GM21423 (cell line): ENCODE results near the gene PTCHD4.

Experiments used
- ATAC-seq: cut with Tn5 transposase; IDR thresholded peaks from one replicate; pipeline ENCODE4 v1.9.1; 2021; ENCODE audit warnings: mild to moderate bottlenecking, moderate library complexity; ENCODE audit not compliant: unreplicated experiment

The PTCHD4 gene

DNA sequence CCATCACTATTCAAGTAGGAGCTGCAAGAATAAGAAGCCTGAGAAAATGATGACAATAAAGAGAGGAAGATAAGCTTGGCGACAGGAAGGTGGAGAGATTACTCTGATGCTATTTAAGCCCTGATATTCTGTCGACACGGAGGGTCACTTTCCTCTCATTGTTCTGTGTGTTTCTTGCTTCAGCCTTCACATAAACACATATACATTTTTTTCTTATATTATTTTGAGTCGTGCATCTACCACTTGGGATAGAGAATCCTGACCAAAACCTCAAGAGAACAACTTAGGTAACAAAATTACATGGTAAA, 10.5 kb downstream of the PTCHD4 start:
- no peak for ATAC-seq

DNA sequence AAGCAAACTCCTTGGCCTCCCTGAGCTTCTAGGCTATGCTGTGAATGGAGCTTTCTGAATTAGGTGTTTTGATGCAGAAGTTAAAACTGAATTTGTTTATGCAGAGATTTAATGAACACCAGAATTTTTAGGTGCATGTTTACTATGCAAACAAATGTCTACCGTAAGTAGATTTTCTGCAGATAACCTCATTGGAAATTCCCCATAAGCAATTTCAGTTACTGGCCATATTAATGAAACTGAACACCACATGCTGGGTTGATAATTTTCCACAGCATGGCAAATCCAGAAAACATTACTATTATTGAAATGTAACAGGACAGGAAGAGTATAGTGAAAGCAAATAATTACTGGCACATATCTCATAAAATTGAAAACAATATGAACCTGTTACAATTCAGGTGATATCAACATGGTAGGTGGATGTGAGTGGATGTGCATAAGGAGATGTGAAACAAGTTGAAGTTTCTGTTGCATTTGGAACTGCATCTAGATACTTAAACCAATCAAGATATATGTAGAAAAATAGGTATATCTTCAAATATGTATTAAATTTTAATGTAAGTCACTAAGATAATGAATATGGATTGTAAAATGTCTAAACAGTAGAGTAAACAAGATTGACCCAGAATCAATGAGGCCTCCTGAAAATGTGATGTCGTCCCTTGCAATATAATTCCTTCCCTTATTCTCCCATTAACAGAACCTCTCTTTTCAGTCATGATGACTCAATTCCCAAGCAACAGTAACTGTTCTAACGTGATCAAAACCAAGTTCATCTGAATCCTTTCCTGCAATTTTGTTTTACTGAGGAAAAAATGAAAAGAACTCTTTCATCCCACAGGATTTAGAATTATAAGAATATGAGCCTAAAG, 11.0 kb downstream of the PTCHD4 start:
- ATAC-seq = no peak

DNA sequence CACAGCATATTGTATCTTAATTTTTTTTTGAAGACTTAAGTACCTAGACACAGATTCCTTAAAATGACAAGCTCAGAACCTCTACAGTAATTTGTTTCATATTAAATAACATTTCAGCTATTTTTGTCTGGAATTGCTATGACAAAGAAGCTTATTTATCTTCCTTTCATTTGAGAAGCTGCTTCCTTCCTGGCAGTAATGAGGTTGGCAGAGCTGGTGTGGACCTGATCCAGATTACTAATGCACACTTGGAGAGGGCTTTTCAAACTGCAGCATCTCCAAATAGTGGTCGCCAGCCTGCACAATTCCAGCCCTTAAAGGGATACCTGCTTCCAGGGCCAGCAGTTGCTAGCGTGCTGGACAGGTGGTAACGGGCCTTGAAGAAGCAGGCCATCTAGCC, 12.1 kb downstream of the PTCHD4 start:
- no peak for ATAC-seq

DNA sequence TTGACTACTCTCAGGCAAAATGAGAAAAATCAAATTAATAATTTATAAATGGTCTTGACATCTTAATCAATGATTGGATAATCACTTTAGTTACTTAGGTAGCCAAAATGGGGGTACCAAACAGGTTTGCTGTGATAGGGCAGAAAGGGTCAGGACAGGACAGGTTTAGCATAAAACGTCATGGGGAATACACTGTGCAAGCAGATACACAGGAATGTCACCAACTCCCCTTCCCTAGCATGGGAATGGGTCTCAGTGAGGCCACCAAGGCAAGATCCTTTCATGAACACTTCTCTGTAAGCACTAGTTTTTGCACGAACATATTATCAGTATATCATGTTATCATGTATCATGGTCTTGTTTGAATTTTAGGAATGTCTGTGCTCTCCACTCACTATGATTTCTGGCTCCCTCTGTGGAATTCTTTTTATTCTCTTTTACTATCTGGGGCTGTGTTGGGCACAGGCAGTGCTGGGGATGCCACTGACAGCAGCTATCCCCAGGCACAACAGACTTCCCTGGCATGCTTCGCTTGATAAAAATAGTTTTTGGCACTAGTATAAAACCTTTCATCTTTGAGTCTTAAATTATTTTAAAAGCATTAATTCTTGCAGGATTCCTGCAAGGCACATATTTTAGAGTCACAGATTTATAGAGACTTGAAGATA, 18.3 kb downstream of the PTCHD4 start:
- no peak for ATAC-seq

DNA sequence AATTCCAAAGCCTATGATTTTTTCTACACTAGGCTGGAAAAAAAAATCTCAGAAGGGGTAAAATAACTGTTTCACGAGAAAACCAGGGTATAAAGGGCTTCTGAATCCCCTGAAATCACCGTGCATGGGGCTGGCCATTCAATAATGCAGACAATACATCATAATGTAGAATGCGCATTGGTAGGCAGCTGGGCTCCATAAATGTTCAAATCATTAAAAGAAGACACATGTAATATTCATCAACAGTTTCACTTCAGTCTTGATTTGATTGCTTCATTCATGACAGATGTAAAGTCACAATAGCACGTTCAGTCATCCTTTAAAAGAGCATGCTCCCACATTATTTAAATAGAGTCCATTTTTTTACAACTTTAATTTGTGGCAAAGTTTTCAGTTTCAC, 20.5 kb downstream of the PTCHD4 start:
- no peak for ATAC-seq

DNA sequence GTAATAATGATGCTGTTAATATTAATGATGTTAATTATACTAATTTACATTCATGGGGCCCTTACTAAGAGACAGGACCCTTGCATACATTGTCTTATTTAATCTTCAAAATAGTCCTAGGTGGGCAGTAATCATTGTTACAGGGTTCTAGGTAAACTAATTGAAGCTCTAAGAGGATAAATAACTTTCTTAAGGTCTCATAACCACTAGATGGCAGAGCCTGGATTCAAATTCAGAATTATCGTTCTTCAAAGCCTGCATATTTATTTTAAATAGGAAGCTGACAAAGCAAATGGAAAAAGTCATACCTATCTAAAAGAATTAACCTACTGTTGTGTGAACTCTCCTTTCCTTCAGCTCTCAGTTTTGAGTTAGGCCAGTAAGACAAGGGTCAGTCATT, 23.5 kb downstream of the PTCHD4 start:
- no peak for ATAC-seq

DNA sequence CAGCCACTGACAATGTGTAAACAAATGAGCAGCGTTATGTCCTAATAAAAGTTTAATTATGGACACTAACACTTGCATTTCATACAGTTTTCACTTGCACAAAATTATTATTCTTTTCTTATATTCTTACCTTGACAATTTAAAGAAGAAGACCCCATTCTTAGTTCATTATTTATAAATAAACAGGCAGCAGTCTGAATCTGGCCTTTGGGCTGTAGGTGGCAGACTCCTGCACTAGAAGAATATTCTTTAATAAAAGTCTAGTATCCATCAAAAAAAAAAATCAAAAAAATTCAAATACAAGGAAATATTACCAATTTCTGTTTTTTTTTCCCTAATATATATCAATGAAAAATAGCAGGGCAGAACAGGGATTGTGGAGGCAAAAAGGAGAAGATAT, 24.8 kb downstream of the PTCHD4 start:
- ATAC-seq = no peak

DNA sequence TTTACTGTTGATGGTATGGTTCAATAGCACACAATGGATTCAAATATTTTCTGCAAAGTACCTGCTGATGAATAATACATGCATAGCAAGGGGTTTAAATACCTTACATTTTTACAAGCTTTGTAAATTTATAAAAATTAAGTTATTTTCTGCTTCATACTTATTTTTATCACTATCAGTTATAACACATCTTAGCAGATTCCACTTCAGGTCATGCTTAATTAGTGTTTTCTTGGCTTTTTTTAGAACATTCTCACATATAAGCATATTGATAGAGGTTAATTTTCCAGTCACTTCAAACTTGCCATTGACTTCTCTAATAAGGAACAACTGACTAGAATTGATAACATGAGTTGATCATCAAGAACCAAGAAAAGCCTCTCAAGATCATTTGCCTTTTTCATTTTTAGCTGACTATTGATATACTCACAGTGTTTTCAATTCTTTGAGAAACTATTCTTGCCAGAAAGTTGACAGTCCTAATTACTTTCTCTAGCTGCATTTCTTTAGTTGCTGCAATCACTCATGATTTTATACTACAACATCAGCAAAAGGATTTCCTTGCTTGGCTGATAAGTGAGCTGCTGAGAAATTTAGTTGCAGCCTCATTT, 25.8 kb downstream of the PTCHD4 start:
- ATAC-seq = no peak

DNA sequence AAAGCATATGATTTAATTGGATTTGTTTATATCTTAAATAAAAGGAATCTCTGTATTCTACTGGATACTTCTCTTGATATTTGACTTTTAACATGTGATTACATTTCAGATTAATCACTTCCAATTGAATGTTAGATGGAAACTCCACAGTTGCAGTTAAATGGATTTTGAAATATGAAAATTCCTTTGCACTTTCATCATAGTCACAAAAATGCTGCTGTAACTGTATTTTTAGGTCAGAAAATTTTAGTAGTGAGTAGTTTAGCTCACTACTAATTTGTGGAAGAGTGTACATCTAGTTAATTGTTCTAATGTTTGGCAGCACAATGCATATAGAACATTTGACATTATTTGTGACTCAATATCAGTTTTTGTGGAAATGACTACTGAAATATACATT, 26.8 kb downstream of the PTCHD4 start:
- ATAC-seq = no peak

DNA sequence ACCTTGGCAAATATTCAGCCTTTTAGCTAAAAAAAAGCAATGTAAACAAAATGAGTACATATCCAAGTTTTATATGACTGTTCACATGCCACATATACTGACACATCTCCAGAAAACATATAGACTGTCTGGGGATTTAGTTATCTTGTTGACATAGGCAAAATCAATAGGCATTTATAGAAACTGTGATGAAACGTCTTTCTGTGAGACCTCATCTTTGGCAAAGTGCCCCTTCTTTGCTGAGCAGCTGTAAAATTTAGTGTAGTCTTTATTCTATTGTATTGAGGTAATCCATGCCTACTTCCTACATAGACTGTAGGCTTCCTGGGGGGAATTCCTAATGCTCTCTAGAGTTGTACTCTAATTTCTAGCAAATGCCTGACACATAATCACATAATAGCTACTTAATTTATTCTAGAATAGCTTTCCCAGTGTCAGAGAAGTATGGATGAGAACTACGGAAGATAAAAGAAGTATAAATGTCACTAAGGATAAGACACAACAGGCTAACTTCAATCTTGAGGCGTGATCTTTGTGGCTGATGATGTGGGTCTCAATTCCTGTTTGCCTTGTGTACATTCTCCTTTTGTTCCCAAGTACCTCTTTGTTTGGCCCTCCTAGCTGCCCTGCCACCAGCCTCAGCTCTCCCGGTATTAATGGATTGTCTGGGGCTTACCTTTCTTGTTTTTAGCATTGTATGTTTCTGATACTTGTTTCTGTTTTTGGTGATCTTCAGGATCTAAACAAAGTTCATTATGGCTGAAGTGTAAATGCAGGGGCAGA, 30.6 kb downstream of the PTCHD4 start:
- no peak for ATAC-seq

DNA sequence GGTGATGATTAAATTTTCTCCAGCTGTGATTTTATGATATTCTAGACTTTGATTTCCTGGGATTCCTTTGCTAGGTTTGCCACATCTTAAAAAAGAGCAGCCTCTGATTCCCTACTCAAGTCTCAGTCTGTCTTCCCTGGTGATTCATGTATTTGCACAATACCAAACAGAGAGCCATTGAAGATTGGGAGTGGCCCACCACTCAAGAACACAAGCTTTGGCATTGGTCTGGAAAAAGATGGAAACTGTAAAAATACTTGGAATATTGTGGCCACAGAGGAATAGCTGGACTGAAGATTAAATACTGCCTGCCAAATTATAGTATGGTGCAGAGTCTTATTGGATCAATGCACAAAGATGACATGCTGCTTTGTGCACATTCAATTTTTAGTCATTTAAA, 32.9 kb downstream of the PTCHD4 start:
- no peak for ATAC-seq

DNA sequence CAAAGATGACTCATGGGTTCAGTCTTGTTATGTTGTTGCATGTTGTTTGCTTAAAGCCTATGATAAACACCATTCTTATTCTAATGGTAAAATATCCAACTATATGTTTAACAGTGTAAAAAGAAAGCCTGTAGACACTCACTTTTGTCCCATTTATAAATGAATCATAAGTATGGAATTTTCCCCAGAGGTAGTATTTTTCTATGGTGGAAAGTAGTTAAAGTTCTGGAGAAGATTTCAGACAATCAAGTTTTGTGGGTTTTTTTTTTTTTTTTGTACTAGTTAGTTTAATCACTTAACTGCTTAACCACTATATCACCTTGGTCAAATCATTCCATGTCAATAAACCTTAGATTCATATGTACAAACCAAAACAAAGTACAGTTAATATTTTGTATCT, 35.8 kb downstream of the PTCHD4 start:
- ATAC-seq = no peak

DNA sequence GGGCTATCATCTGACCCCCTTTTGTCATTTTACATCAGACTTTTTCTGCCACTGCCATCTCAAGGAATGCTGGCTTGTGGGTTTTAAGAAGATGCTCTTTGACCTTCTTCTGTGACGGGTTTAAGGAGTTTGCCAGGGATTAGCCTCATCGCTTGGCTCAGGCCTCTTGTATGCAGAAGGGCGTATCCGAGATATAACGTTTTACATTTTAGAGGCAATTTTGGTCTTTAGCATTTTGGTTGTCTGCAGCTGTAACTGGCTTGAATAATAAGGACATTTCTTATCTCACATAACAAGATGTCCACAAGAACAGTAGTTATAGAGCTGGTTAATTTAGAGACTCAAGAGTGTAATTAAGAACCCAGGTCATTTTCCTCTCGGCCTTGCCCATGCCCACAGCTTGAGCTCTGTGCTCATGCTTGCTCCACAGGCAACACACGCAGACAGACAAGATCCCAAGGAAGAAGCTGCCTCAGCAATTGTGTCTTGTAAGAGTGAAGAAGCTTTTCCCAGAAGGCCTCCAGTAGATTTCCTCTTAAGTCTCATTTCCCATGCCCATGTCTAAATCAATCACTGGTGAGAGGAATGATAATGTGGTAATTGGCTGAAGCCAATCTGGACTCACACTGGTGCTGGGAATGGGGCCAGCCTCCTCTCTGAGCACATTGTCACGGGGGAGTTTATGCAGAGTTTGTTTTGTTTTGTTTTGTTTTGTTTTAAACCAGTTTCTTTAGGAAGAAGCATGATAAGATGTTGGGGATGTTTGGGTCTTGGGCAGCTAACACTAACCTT, 36.8 kb downstream of the PTCHD4 start:
- ATAC-seq = no peak

DNA sequence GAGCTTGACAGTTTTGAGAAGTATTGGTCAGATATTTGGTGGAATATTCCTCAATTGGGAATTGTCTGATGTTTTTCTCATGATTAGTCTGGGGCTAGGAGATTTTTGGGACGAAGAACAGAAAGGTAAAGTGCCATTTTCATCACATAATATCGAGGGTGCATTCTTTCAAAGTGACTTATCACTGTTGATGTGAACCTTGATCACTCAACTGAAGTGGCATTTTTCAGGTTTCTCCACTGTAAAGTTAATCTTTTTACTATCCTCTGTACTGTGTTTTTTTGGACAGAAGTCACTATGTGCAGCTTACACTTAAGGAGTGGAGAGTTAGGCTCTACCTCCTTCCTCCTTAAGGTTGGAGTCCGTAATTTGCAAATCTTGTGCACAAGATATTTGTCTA, 39.2 kb downstream of the PTCHD4 start:
- no peak for ATAC-seq

DNA sequence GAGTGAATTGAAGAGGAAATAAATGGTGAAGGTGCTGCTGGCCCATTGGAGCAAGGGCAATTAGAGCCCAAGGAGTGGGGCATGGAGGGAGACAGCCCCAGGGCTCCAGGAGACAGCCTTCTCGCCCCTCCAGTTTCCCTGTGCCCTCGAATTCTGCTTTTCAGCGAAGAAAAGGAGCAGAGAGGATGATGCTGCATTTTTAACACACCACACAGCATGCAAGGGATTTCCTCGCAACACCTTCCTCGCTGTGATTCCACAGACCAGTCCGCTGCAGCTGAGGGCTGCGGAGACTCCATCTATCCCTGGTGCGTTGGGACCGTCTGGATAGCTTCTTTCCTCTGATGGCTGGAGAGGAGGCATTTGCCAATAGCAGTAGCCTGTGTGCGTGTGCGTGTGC, 41.7 kb downstream of the PTCHD4 start:
- no peak for ATAC-seq

DNA sequence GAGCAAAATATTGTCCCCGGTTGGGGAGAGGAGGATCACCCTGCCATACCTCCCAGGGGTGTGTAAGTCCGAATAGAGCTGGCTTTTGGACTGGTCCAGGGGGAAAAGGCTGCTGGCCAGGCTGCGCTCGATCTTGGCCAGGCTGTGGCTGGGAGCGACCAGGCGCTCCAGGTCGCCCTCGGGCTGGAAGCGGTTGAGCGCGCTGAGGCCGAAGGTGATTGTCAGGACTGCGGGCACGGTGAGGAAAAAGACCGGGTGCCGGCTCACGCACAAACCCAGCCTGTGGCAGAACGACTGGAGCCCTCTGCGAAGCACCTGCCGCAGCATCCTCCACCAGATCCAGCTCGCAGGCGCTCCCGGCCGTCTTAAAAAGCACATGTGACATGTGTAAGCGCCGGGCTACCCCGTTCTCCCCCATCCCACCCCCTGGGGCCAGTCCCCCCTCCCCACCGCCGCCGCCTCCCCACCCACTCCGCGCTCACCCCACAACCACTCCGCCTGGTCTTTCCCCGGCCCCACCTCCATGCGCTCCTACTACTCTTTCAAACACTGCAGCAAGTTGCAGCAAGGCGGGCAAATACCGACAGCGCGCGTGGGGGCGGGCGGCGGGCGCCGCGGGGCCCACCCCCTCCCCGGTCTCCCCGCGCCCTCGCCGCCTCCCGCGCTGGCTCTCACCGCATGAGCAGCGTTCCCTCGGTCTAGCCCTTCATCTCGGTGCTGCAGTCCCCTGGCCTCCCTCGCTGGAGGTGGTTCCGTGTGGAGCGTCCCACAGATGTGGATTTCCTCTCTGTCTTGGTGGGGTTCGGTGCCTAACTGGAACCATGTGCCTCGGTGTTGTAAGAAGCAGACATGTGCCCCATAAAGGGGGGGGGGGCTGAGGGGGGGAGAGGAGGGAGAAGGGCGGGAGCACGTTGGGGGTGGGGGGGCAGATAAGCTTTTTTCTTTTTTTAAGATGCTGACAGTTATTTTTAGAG, 42.4 kb downstream of the PTCHD4 start:
- no peak for ATAC-seq

DNA sequence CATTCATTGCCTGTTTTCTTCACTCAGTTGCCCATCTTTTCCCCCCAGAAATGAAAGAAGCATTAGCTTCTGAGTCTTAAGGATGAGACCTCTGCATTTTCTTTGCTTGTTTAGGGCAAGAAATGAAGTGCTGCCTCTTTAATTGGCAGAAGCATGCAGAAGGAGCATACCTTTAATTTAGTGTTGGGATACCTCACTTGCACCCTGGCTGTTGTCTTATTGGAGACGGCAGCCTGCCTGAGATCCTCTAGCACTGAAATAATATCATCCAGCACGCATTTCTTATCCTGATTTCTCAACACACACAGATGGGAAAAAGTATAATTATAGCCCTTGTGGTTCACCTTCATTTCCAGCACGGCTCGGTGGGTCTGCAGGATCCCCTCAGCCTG, 43.1 kb downstream of the PTCHD4 start:
- ATAC-seq = no peak

DNA sequence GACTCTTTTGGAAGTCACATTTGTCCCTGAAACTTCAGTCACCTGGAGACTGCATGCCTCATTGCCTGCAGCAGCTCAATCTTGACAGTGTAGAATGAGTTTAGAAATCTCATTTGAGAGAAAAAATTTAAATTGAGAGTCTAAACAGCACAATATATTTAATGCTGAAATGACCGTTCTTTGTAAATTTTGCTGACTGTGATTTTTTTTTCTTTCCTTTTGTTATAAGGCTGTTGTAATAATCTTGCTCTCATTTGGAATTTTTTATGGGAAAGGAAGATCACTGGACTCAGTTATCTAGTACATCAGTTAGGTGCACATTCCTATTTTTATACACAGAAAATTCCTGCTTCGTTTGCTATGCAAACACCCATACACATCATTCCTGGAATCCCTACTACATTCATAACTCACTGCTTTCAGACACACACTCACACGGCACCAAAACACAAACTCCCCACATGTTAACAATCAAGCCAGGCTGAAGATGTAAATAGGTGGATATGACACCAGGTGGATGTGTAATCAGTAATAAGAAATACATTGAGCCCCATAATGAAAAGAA, 43.8 kb downstream of the PTCHD4 start:
- ATAC-seq = no peak

DNA sequence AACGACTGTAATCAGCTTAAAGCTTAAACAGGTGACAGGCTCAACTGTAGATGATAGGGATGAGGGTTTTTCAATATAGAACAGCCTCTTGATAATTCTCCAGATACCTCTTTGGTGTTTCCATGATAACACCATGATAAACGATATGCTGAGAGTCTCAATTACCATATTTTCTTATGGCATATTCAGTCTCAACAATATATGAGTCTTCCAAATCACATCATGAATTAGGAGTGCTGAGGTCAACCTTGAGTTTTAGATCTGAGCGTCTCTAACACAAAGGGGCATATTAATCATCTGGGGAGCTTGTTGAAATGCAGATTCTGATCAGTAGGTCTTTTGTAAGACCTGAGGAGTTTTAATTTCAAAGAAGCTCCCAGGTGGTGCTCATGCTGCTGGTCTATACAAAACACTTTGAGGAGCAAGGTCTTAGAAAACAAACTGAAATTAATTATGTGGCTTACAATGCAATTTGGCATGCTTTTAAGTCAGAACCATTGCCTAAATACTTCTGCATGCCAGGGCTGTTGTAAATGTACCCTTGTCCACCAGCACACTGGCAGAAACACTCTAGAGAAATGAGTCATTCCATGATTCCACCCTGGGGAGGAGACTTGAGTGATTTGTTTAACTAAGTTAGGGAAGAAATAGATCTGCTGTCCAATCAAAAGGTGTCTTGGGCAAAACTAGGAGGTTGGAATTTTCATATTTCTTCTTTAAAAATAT, 49.6 kb downstream of the PTCHD4 start:
- no peak for ATAC-seq
